ENCODE measurements around the gene CHST3.

Gene CHST3

DNA sequence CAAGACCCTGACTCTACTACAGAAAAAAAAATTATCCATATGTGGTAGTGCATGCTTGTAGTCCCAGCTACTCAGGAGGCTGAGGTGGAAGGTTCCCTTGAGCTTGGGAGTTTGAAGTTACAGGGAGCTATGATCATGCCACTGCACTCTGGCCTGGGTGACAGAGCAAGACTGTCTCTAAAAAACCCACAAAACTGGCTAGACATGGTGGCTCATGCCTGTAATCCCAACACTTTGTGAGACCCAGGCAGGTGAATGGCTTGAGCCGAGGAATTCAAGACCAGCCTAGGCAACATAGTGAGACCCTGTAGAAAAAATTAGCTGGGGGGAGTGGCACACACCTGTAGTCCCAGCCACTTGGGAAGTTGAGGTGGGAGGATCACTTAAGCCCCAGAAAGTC is 32.9 kb upstream of the CHST3 start:
- WGBS (ENCODE audit: extremely low coverage, insufficient coverage, low lambda C conversion rate), result no CpG with 5 or more reads among the region's 1 CpG

GRCh38 chr10:71933651-71934050 is 30.5 kb upstream of the CHST3 start:
- H3K79me1 ChIP-seq (ENCODE audit: low read length), result no peaks in the 10 kb centered on the region

More for the DNA sequence above, 32.9 kb upstream of the CHST3 start:
- Histone ChIP-seq H3K4me1 (ENCODE audit: control insufficient read depth, low read depth, low read length) (no peaks in the 10 kb centered on the region), H4K8ac (ENCODE audit: low read depth, low read length) (no peak overlapping the region), H2BK5ac (ENCODE audit: low read length) (no peak overlapping the region), H3K36me3 (ENCODE audit: control insufficient read depth, insufficient read depth, low read length) (no peaks in the 10 kb centered on the region), H3K56ac (ENCODE audit: low read length) (no peak overlapping the region), H3K79me2 (ENCODE audit: control insufficient read depth, insufficient read depth, low read length) (no peaks in the 10 kb centered on the region), H4K5ac (ENCODE audit: low read length) (no peak overlapping the region), H3K18ac (ENCODE audit: low read length) (no peak overlapping the region), H2BK15ac (replicated peaks; ENCODE audit: low read depth) (no peak overlapping the region), H3K27me3 (ENCODE audit: insufficient read depth, low read length, poor library complexity) (no peaks in the 10 kb centered on the region), H3K4me2 (ENCODE audit: low read length) (no peak overlapping the region), H3K79me1 (ENCODE audit: low read length) (no peaks in the 10 kb centered on the region), H3K4ac (ENCODE audit: low read depth, low read length) (no peak overlapping the region), H2AK5ac (ENCODE audit: low read length) (no peak overlapping the region), H3K23ac (ENCODE audit: low read length) (no peak overlapping the region), H3K27ac (ENCODE audit: low read depth, low read length) (no peak overlapping the region), H2BK120ac (ENCODE audit: low read depth, low read length) (no peak overlapping the region), H3K4me3 (ENCODE audit: low read length) (no peak overlapping the region), H3K9ac (ENCODE audit: low read length) (no peak overlapping the region)
- no peak for DNase-seq

GRCh38 chr10:71938211-71938610 is 26.0 kb upstream of the CHST3 start:
- no peaks in the 10 kb centered on the region for H3K36me3 ChIP-seq (ENCODE audit: control insufficient read depth, insufficient read depth, low read length)
- H2BK5ac ChIP-seq (ENCODE audit: low read length), result no peak overlapping the region
- no peak overlapping the region for H3K4me2 ChIP-seq (ENCODE audit: low read length)
- no CpG with 5 or more reads among the region's 1 CpG for WGBS (ENCODE audit: extremely low coverage, insufficient coverage, low lambda C conversion rate)
- H3K18ac ChIP-seq (ENCODE audit: low read length), result no peak overlapping the region
- H3K56ac ChIP-seq (ENCODE audit: low read length), result no peak overlapping the region
- no peak overlapping the region for H3K4me3 ChIP-seq (ENCODE audit: low read length)
- H3K79me2 ChIP-seq (ENCODE audit: control insufficient read depth, insufficient read depth, low read length), result no peaks in the 10 kb centered on the region
- H2BK120ac ChIP-seq (ENCODE audit: low read depth, low read length), result no peak overlapping the region
- H3K4ac ChIP-seq (ENCODE audit: low read depth, low read length), result no peak overlapping the region
- no peaks in the 10 kb centered on the region for H3K79me1 ChIP-seq (ENCODE audit: low read length)
- H2AK5ac ChIP-seq (ENCODE audit: low read length), result no peak overlapping the region
- H4K5ac ChIP-seq (ENCODE audit: low read length), result no peak overlapping the region
- no peak overlapping the region for H3K9ac ChIP-seq (ENCODE audit: low read length)
- H3K27me3 ChIP-seq (ENCODE audit: insufficient read depth, low read length, poor library complexity), result no peaks in the 10 kb centered on the region
- H3K4me1 ChIP-seq (ENCODE audit: control insufficient read depth, low read depth, low read length), result no peaks in the 10 kb centered on the region
- no peak overlapping the region for H3K23ac ChIP-seq (ENCODE audit: low read length)
- no peak for DNase-seq
- no peak overlapping the region for H4K8ac ChIP-seq (ENCODE audit: low read depth, low read length)
- H2BK15ac ChIP-seq (replicated peaks; ENCODE audit: low read depth), result no peak overlapping the region
- no peak overlapping the region for H3K27ac ChIP-seq (ENCODE audit: low read depth, low read length)

More at GRCh38 chr10:71933651-71934050, 30.5 kb upstream of the CHST3 start:
- H3K18ac ChIP-seq (ENCODE audit: low read length), result no peak overlapping the region
- no peaks in the 10 kb centered on the region for H3K4me1 ChIP-seq (ENCODE audit: control insufficient read depth, low read depth, low read length)
- H3K27ac ChIP-seq (ENCODE audit: low read depth, low read length), result no peak overlapping the region
- H3K9ac ChIP-seq (ENCODE audit: low read length), result no peak overlapping the region
- H3K79me2 ChIP-seq (ENCODE audit: control insufficient read depth, insufficient read depth, low read length), result no peaks in the 10 kb centered on the region
- H3K4me3 ChIP-seq (ENCODE audit: low read length), result no peak overlapping the region
- no peak overlapping the region for H3K56ac ChIP-seq (ENCODE audit: low read length)
- no peak for DNase-seq
- H4K8ac ChIP-seq (ENCODE audit: low read depth, low read length), result no peak overlapping the region
- H2BK5ac ChIP-seq (ENCODE audit: low read length), result no peak overlapping the region
- no peak overlapping the region for H2BK15ac ChIP-seq (replicated peaks; ENCODE audit: low read depth)
- WGBS (ENCODE audit: extremely low coverage, insufficient coverage, low lambda C conversion rate), result no CpG with 5 or more reads among the region's 1 CpG
- H3K27me3 ChIP-seq (ENCODE audit: insufficient read depth, low read length, poor library complexity), result no peaks in the 10 kb centered on the region
- H3K4me2 ChIP-seq (ENCODE audit: low read length), result no peak overlapping the region
- H2AK5ac ChIP-seq (ENCODE audit: low read length), result no peak overlapping the region
- no peak overlapping the region for H4K5ac ChIP-seq (ENCODE audit: low read length)
- H3K36me3 ChIP-seq (ENCODE audit: control insufficient read depth, insufficient read depth, low read length), result no peaks in the 10 kb centered on the region
- no peak overlapping the region for H3K4ac ChIP-seq (ENCODE audit: low read depth, low read length)
- no peak overlapping the region for H3K23ac ChIP-seq (ENCODE audit: low read length)
- no peak overlapping the region for H2BK120ac ChIP-seq (ENCODE audit: low read depth, low read length)

GRCh38 chr10:71939304-71939703 is 24.9 kb upstream of the CHST3 start:
- Histone ChIP-seq H3K79me1 (ENCODE audit: low read length) (no peaks in the 10 kb centered on the region), H3K18ac (ENCODE audit: low read length) (no peak overlapping the region), H3K4me2 (ENCODE audit: low read length) (no peak overlapping the region), H3K4me3 (ENCODE audit: low read length) (no peak overlapping the region), H3K27ac (ENCODE audit: low read depth, low read length) (no peak overlapping the region), H3K36me3 (ENCODE audit: control insufficient read depth, insufficient read depth, low read length) (no peaks in the 10 kb centered on the region), H2BK15ac (replicated peaks; ENCODE audit: low read depth) (no peak overlapping the region), H4K8ac (ENCODE audit: low read depth, low read length) (no peak overlapping the region), H2BK120ac (ENCODE audit: low read depth, low read length) (no peak overlapping the region), H3K79me2 (ENCODE audit: control insufficient read depth, insufficient read depth, low read length) (no peaks in the 10 kb centered on the region), H3K4me1 (ENCODE audit: control insufficient read depth, low read depth, low read length) (no peaks in the 10 kb centered on the region), H3K27me3 (ENCODE audit: insufficient read depth, low read length, poor library complexity) (no peaks in the 10 kb centered on the region), H4K5ac (ENCODE audit: low read length) (no peak overlapping the region), H2BK5ac (ENCODE audit: low read length) (no peak overlapping the region), H3K9ac (ENCODE audit: low read length) (no peak overlapping the region), H3K4ac (ENCODE audit: low read depth, low read length) (no peak overlapping the region), H2AK5ac (ENCODE audit: low read length) (no peak overlapping the region), H3K56ac (ENCODE audit: low read length) (no peak overlapping the region), H3K23ac (ENCODE audit: low read length) (no peak overlapping the region)
- DNase-seq, result no peak
- no CpG with 5 or more reads among the region's 4 CpGs for WGBS (ENCODE audit: extremely low coverage, insufficient coverage, low lambda C conversion rate)

DNA sequence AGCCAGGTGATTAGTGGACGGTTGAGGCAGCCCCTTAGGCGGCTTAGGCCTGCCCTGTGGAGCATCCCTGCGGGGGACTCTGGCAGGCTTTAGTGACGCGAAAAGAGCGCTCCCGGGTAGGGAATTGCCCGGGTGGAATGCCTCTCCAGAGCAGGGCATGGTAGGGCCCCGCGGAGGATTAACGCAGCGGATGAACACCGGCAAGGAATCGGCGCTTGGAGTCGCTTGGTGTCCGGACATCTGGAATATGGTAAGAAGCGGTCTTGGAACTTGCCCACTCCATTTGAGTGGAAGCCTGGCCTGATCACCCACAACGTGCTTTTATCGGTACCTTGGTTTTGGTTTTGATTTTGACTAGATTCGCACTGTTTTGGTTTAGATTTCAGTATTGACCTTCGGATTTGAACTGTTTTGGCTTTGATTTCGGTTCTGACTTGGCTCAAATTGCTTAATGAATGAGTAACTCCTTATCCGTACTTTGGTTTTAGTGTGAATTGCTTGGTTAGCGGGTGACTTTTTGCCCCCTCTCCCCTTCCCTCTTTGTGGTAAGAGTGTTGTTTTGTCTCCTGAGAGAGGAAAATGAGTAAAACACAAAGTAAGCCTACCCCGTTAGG is 24.2 kb upstream of the CHST3 start:
- no peak overlapping the region for H3K56ac ChIP-seq (ENCODE audit: low read length)
- H2BK15ac ChIP-seq (replicated peaks; ENCODE audit: low read depth), result no peak overlapping the region
- H2BK5ac ChIP-seq (ENCODE audit: low read length), result no peak overlapping the region
- H3K79me2 ChIP-seq (ENCODE audit: control insufficient read depth, insufficient read depth, low read length), result no peaks in the 10 kb centered on the region
- WGBS (ENCODE audit: extremely low coverage, insufficient coverage, low lambda C conversion rate), result no CpG with 5 or more reads among the region's 26 CpGs
- H3K4me2 ChIP-seq (ENCODE audit: low read length), result no peak overlapping the region
- H3K23ac ChIP-seq (ENCODE audit: low read length), result no peak overlapping the region
- H2BK120ac ChIP-seq (ENCODE audit: low read depth, low read length), result no peak overlapping the region
- no peak overlapping the region for H4K5ac ChIP-seq (ENCODE audit: low read length)
- no peak overlapping the region for H3K9ac ChIP-seq (ENCODE audit: low read length)
- H4K8ac ChIP-seq (ENCODE audit: low read depth, low read length), result no peak overlapping the region
- no peaks in the 10 kb centered on the region for H3K27me3 ChIP-seq (ENCODE audit: insufficient read depth, low read length, poor library complexity)
- no peak overlapping the region for H3K18ac ChIP-seq (ENCODE audit: low read length)
- H3K4ac ChIP-seq (ENCODE audit: low read depth, low read length), result no peak overlapping the region
- no peak overlapping the region for H3K27ac ChIP-seq (ENCODE audit: low read depth, low read length)
- H3K4me3 ChIP-seq (ENCODE audit: low read length), result no peak overlapping the region
- no peaks in the 10 kb centered on the region for H3K79me1 ChIP-seq (ENCODE audit: low read length)
- no peak overlapping the region for H2AK5ac ChIP-seq (ENCODE audit: low read length)
- no peaks in the 10 kb centered on the region for H3K4me1 ChIP-seq (ENCODE audit: control insufficient read depth, low read depth, low read length)
- no peaks in the 10 kb centered on the region for H3K36me3 ChIP-seq (ENCODE audit: control insufficient read depth, insufficient read depth, low read length)
- no peak for DNase-seq

DNA sequence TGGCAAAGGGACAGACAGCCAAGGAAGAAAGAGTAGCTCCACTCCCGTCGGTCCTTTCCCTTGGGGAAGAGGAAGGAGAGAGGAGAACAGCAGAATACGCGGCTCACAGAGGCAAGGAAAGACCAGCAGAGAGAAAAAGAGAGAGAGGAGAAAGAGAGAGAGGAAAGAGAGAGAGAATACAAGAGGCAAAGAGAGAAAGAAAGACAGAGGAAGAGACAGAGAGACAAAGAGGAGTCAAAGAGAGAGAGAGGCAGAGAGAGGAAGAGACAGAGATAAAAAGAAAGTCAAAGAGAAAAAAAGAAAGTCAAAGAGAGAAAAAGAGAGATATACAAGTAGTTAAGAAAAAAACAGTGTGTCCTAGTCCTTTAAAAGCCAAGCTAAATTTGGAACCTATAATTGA is 23.4 kb upstream of the CHST3 start:
- no peak overlapping the region for H3K27ac ChIP-seq (ENCODE audit: low read depth, low read length)
- no CpG with 5 or more reads among the region's 4 CpGs for WGBS (ENCODE audit: extremely low coverage, insufficient coverage, low lambda C conversion rate)
- H3K4me3 ChIP-seq (ENCODE audit: low read length), result no peak overlapping the region
- no peak overlapping the region for H3K9ac ChIP-seq (ENCODE audit: low read length)
- no peak overlapping the region for H4K5ac ChIP-seq (ENCODE audit: low read length)
- H2BK15ac ChIP-seq (replicated peaks; ENCODE audit: low read depth), result no peak overlapping the region
- H3K23ac ChIP-seq (ENCODE audit: low read length), result no peak overlapping the region
- no peak overlapping the region for H3K4ac ChIP-seq (ENCODE audit: low read depth, low read length)
- H4K8ac ChIP-seq (ENCODE audit: low read depth, low read length), result no peak overlapping the region
- H3K4me2 ChIP-seq (ENCODE audit: low read length), result no peak overlapping the region
- no peaks in the 10 kb centered on the region for H3K79me1 ChIP-seq (ENCODE audit: low read length)
- no peaks in the 10 kb centered on the region for H3K4me1 ChIP-seq (ENCODE audit: control insufficient read depth, low read depth, low read length)
- no peak overlapping the region for H2AK5ac ChIP-seq (ENCODE audit: low read length)
- no peak overlapping the region for H2BK5ac ChIP-seq (ENCODE audit: low read length)
- H2BK120ac ChIP-seq (ENCODE audit: low read depth, low read length), result no peak overlapping the region
- no peaks in the 10 kb centered on the region for H3K79me2 ChIP-seq (ENCODE audit: control insufficient read depth, insufficient read depth, low read length)
- DNase-seq, result no peak
- H3K36me3 ChIP-seq (ENCODE audit: control insufficient read depth, insufficient read depth, low read length), result no peaks in the 10 kb centered on the region
- no peak overlapping the region for H3K56ac ChIP-seq (ENCODE audit: low read length)
- H3K18ac ChIP-seq (ENCODE audit: low read length), result no peak overlapping the region
- no peaks in the 10 kb centered on the region for H3K27me3 ChIP-seq (ENCODE audit: insufficient read depth, low read length, poor library complexity)

Data from mesendoderm (in vitro differentiated cells).